ENCODE measurements around the gene INF2.

- TF ChIP-seq CTCF (conservative IDR thresholded peaks at IDR 0.05; ENCODE audit: low read depth, low read length): no peak
- no peak for TF ChIP-seq EZH2 (IDR thresholded peaks at IDR 0.05; ENCODE audit: borderline replicate concordance, low read depth, low read length, poor library complexity, severe bottlenecking)
Measured at GRCh38 chr14:104661086-104661485, 28.3 kb upstream of the INF2 start.
